ENCODE measurements around the gene ETS1. TPM values are rescaled to one million over a fixed set of nuclear protein-coding genes. Genes with fewer than 3 reads are reported as not detected.

The ETS1 gene
- total and polyA plus RNA-seq, 2 experiments from 2014 or later, result 25.6 to 52.6 TPM

- no peaks in the 10 kb centered on the region for H3K9me2 ChIP-seq (ENCODE audit: insufficient read depth)
- no peaks in the 10 kb centered on the region for H4K20me1 ChIP-seq (replicated peaks; ENCODE audit: insufficient read depth)
- no peaks in the 10 kb centered on the region for H3K79me2 ChIP-seq (replicated peaks; ENCODE audit: insufficient read depth)
- H3K27ac ChIP-seq (ENCODE audit: low read depth), result no peak overlapping the region
- TF ChIP-seq ZNF114 (CRISPR knock-in tag; IDR thresholded peaks at IDR 0.05), result no peak
- TF ChIP-seq, protein P1, sequence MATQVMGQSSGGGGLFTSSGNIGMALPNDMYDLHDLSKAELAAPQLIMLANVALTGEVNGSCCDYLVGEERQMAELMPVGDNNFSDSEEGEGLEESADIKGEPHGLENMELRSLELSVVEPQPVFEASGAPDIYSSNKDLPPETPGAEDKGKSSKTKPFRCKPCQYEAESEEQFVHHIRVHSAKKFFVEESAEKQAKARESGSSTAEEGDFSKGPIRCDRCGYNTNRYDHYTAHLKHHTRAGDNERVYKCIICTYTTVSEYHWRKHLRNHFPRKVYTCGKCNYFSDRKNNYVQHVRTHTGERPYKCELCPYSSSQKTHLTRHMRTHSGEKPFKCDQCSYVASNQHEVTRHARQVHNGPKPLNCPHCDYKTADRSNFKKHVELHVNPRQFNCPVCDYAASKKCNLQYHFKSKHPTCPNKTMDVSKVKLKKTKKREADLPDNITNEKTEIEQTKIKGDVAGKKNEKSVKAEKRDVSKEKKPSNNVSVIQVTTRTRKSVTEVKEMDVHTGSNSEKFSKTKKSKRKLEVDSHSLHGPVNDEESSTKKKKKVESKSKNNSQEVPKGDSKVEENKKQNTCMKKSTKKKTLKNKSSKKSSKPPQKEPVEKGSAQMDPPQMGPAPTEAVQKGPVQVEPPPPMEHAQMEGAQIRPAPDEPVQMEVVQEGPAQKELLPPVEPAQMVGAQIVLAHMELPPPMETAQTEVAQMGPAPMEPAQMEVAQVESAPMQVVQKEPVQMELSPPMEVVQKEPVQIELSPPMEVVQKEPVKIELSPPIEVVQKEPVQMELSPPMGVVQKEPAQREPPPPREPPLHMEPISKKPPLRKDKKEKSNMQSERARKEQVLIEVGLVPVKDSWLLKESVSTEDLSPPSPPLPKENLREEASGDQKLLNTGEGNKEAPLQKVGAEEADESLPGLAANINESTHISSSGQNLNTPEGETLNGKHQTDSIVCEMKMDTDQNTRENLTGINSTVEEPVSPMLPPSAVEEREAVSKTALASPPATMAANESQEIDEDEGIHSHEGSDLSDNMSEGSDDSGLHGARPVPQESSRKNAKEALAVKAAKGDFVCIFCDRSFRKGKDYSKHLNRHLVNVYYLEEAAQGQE (IDR thresholded peaks at IDR 0.05; ENCODE audit: unreplicated experiment), result no peak
- no peak for TF ChIP-seq EZH2 (IDR thresholded peaks at IDR 0.05; ENCODE audit: low read depth, unreplicated experiment)
- TF ChIP-seq EZH2phosphoT487 (IDR thresholded peaks at IDR 0.05; ENCODE audit: unreplicated experiment), result no peak
- TF ChIP-seq NANOG (IDR thresholded peaks at IDR 0.05; ENCODE audit: borderline replicate concordance), result no peak
- no peak for TF ChIP-seq CREB1 (CRISPR knock-in tag; IDR thresholded peaks at IDR 0.05; ENCODE audit: low read depth)
- TF ChIP-seq, protein P2, sequence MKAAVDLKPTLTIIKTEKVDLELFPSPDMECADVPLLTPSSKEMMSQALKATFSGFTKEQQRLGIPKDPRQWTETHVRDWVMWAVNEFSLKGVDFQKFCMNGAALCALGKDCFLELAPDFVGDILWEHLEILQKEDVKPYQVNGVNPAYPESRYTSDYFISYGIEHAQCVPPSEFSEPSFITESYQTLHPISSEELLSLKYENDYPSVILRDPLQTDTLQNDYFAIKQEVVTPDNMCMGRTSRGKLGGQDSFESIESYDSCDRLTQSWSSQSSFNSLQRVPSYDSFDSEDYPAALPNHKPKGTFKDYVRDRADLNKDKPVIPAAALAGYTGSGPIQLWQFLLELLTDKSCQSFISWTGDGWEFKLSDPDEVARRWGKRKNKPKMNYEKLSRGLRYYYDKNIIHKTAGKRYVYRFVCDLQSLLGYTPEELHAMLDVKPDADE (IDR thresholded peaks at IDR 0.05), result no peak
- TF ChIP-seq ZNF331 (CRISPR knock-in tag; IDR thresholded peaks at IDR 0.05; ENCODE audit: low read depth), result no peak
- TF ChIP-seq, protein P3, sequence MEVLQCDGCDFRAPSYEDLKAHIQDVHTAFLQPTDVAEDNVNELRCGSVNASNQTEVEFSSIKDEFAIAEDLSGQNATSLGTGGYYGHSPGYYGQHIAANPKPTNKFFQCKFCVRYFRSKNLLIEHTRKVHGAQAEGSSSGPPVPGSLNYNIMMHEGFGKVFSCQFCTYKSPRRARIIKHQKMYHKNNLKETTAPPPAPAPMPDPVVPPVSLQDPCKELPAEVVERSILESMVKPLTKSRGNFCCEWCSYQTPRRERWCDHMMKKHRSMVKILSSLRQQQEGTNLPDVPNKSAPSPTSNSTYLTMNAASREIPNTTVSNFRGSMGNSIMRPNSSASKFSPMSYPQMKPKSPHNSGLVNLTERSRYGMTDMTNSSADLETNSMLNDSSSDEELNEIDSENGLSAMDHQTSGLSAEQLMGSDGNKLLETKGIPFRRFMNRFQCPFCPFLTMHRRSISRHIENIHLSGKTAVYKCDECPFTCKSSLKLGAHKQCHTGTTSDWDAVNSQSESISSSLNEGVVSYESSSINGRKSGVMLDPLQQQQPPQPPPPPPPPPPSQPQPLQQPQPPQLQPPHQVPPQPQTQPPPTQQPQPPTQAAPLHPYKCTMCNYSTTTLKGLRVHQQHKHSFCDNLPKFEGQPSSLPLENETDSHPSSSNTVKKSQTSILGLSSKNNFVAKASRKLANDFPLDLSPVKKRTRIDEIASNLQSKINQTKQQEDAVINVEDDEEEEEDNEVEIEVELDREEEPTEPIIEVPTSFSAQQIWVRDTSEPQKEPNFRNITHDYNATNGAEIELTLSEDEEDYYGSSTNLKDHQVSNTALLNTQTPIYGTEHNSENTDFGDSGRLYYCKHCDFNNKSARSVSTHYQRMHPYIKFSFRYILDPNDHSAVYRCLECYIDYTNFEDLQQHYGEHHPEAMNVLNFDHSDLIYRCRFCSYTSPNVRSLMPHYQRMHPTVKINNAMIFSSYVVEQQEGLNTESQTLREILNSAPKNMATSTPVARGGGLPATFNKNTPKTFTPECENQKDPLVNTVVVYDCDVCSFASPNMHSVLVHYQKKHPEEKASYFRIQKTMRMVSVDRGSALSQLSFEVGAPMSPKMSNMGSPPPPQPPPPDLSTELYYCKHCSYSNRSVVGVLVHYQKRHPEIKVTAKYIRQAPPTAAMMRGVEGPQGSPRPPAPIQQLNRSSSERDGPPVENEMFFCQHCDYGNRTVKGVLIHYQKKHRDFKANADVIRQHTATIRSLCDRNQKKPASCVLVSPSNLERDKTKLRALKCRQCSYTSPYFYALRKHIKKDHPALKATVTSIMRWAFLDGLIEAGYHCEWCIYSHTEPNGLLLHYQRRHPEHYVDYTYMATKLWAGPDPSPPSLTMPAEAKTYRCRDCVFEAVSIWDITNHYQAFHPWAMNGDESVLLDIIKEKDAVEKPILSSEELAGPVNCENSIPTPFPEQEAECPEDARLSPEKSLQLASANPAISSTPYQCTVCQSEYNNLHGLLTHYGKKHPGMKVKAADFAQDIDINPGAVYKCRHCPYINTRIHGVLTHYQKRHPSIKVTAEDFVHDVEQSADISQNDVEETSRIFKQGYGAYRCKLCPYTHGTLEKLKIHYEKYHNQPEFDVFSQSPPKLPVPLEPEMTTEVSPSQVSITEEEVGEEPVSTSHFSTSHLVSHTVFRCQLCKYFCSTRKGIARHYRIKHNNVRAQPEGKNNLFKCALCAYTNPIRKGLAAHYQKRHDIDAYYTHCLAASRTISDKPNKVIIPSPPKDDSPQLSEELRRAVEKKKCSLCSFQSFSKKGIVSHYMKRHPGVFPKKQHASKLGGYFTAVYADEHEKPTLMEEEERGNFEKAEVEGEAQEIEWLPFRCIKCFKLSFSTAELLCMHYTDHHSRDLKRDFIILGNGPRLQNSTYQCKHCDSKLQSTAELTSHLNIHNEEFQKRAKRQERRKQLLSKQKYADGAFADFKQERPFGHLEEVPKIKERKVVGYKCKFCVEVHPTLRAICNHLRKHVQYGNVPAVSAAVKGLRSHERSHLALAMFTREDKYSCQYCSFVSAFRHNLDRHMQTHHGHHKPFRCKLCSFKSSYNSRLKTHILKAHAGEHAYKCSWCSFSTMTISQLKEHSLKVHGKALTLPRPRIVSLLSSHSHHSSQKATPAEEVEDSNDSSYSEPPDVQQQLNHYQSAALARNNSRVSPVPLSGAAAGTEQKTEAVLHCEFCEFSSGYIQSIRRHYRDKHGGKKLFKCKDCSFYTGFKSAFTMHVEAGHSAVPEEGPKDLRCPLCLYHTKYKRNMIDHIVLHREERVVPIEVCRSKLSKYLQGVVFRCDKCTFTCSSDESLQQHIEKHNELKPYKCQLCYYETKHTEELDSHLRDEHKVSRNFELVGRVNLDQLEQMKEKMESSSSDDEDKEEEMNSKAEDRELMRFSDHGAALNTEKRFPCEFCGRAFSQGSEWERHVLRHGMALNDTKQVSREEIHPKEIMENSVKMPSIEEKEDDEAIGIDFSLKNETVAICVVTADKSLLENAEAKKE (CRISPR knock-in tag; IDR thresholded peaks at IDR 0.05), result no peak
- TF ChIP-seq STAT1 (IDR thresholded peaks at IDR 0.05; ENCODE audit: unreplicated experiment), result no peak
- no peak for TF ChIP-seq POLR2AphosphoS5 (IDR thresholded peaks at IDR 0.05; ENCODE audit: low read depth)
- TF ChIP-seq, protein P4, sequence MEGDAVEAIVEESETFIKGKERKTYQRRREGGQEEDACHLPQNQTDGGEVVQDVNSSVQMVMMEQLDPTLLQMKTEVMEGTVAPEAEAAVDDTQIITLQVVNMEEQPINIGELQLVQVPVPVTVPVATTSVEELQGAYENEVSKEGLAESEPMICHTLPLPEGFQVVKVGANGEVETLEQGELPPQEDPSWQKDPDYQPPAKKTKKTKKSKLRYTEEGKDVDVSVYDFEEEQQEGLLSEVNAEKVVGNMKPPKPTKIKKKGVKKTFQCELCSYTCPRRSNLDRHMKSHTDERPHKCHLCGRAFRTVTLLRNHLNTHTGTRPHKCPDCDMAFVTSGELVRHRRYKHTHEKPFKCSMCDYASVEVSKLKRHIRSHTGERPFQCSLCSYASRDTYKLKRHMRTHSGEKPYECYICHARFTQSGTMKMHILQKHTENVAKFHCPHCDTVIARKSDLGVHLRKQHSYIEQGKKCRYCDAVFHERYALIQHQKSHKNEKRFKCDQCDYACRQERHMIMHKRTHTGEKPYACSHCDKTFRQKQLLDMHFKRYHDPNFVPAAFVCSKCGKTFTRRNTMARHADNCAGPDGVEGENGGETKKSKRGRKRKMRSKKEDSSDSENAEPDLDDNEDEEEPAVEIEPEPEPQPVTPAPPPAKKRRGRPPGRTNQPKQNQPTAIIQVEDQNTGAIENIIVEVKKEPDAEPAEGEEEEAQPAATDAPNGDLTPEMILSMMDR (conservative IDR thresholded peaks at IDR 0.05; ENCODE audit: low read depth in 2 of 2), result no peak
- TF ChIP-seq JUNB (IDR thresholded peaks at IDR 0.05; ENCODE audit: unreplicated experiment), result no peak
- Mint-ChIP-seq H3K4me1 (no peaks in the 10 kb centered on the region), H3K27ac (no peak overlapping the region), H3K9me3 (no peaks in the 10 kb centered on the region), H3K36me3 (ENCODE audit: low read depth) (no peaks in the 10 kb centered on the region), H3K4me3 (no peak overlapping the region), H3K27me3 (ENCODE audit: insufficient read depth, low read depth, poor library complexity) (no peaks in the 10 kb centered on the region)
- H3K4me2 ChIP-seq, result no peak overlapping the region
- DNase-seq (ENCODE audit: low spot score), result no peak
- H2AFZ ChIP-seq, result no peak overlapping the region
- H3K36me3 ChIP-seq (ENCODE audit: insufficient read depth), result no peaks in the 10 kb centered on the region
- H3F3A ChIP-seq (replicated peaks; ENCODE audit: low read depth), result no peaks in the 10 kb centered on the region
- H3K4me3 ChIP-seq, result no peak overlapping the region
- no peaks in the 10 kb centered on the region for H3K27me3 ChIP-seq (ENCODE audit: insufficient read depth)
- no peaks in the 10 kb centered on the region for H3K4me1 ChIP-seq (ENCODE audit: insufficient read depth)
- ATAC-seq, result no peak
Observed at GRCh38 chr11:128416976-128417375, 170.4 kb downstream of the ETS1 start.
